Activated T-cell treated with anti-CD3 and anti-CD28 coated beads, Interleukin-2, amount 50 U/mL, for 24 hours (primary cell): Measurements from ENCODE around the gene VTI1A.

Experiments
- DNase-seq: peaks from one replicate; pipeline ENCODE4 v3.0.0-alpha.2; 2020
- H3K27ac Mint-ChIP-seq: 2 replicates; pipeline ENCODE4 v1.8.0; 2020; ENCODE audit warnings: mild to moderate bottlenecking, mixed read lengths
- H3K27me3 Mint-ChIP-seq: 2 replicates; pipeline ENCODE4 v1.8.0; 2020; ENCODE audit warnings: mixed read lengths
- H3K36me3 Mint-ChIP-seq: 2 replicates; pipeline ENCODE4 v1.8.0; 2020; ENCODE audit warnings: low read depth, mixed read lengths
- H3K4me1 Mint-ChIP-seq: 2 replicates; pipeline ENCODE4 v1.8.0; 2020; ENCODE audit warnings: low read depth, mixed read lengths
- H3K4me3 Mint-ChIP-seq: 2 replicates; pipeline ENCODE4 v1.8.0; 2020; ENCODE audit warnings: mild to moderate bottlenecking, moderate library complexity, mixed read lengths
- H3K9me3 Mint-ChIP-seq: 2 replicates; pipeline ENCODE4 v1.8.0; 2020; ENCODE audit warnings: mixed read lengths

VTI1A gene

GRCh38 chr10:112735041-112735695, 288.2 kb downstream of the VTI1A start:
- DNase-seq = no peak
- H3K4me3 Mint-ChIP-seq = no peak overlapping the region
- H3K27me3 Mint-ChIP-seq = no peaks in the 10 kb centered on the region
- no peak overlapping the region for H3K27ac Mint-ChIP-seq
- no peaks in the 10 kb centered on the region for H3K4me1 Mint-ChIP-seq
- H3K9me3 Mint-ChIP-seq = no peaks in the 10 kb centered on the region
- H3K36me3 Mint-ChIP-seq = peaks cover 34% of the 10 kb centered on the region

GRCh38 chr10:112738606-112739591, 291.9 kb downstream of the VTI1A start:
- no peaks in the 10 kb centered on the region for H3K4me1 Mint-ChIP-seq
- no peak for DNase-seq
- no peak overlapping the region for H3K4me3 Mint-ChIP-seq
- peaks cover 40% of the 10 kb centered on the region for H3K36me3 Mint-ChIP-seq
- H3K9me3 Mint-ChIP-seq = no peaks in the 10 kb centered on the region
- no peak overlapping the region for H3K27ac Mint-ChIP-seq
- H3K27me3 Mint-ChIP-seq = no peaks in the 10 kb centered on the region

GRCh38 chr10:112739592-112740353, 292.8 kb downstream of the VTI1A start:
- H3K36me3 Mint-ChIP-seq = peaks cover 42% of the 10 kb centered on the region
- H3K27ac Mint-ChIP-seq = no peak overlapping the region
- no peaks in the 10 kb centered on the region for H3K27me3 Mint-ChIP-seq
- H3K4me1 Mint-ChIP-seq = no peaks in the 10 kb centered on the region
- H3K9me3 Mint-ChIP-seq = no peaks in the 10 kb centered on the region
- H3K4me3 Mint-ChIP-seq = no peak overlapping the region
- no peak for DNase-seq

- no peaks in the 10 kb centered on the region for H3K9me3 Mint-ChIP-seq
- no peak for DNase-seq
- H3K36me3 Mint-ChIP-seq = peaks cover 43% of the 10 kb centered on the region
- H3K4me3 Mint-ChIP-seq = no peak overlapping the region
- H3K27ac Mint-ChIP-seq = no peak overlapping the region
- no peaks in the 10 kb centered on the region for H3K27me3 Mint-ChIP-seq
- no peaks in the 10 kb centered on the region for H3K4me1 Mint-ChIP-seq
Observed at GRCh38 chr10:112741830-112742402, 294.9 kb downstream of the VTI1A start.

- Mint-ChIP-seq H3K27ac (no peak overlapping the region), H3K27me3 (no peaks in the 10 kb centered on the region), H3K36me3 (peaks cover 24% of the 10 kb centered on the region)
Observed at GRCh38 chr10:112744181-112745096, 297.4 kb downstream of the VTI1A start.

GRCh38 chr10:112746329-112746728, 299.3 kb downstream of the VTI1A start:
- Mint-ChIP-seq H3K27me3 (no peaks in the 10 kb centered on the region), H3K4me3 (no peak overlapping the region), H3K4me1 (no peaks in the 10 kb centered on the region), H3K27ac (no peak overlapping the region), H3K36me3 (peaks cover 14% of the 10 kb centered on the region), H3K9me3 (no peaks in the 10 kb centered on the region)
- DNase-seq = no peak

More at GRCh38 chr10:112744181-112745096, 297.4 kb downstream of the VTI1A start:
- Mint-ChIP-seq H3K4me1 (no peaks in the 10 kb centered on the region), H3K9me3 (no peaks in the 10 kb centered on the region), H3K4me3 (no peak overlapping the region)
- no peak for DNase-seq

- H3K9me3 Mint-ChIP-seq = no peaks in the 10 kb centered on the region
- no peaks in the 10 kb centered on the region for H3K27me3 Mint-ChIP-seq
- H3K36me3 Mint-ChIP-seq = peaks cover 16% of the 10 kb centered on the region
- DNase-seq = no peak
- H3K4me1 Mint-ChIP-seq = no peaks in the 10 kb centered on the region
- no peak overlapping the region for H3K4me3 Mint-ChIP-seq
- H3K27ac Mint-ChIP-seq = no peak overlapping the region
Observed at GRCh38 chr10:112750427-112751167, 303.6 kb downstream of the VTI1A start.

- H3K27me3 Mint-ChIP-seq = no peaks in the 10 kb centered on the region
- no peak overlapping the region for H3K27ac Mint-ChIP-seq
- H3K9me3 Mint-ChIP-seq = no peaks in the 10 kb centered on the region
- no peak for DNase-seq
- H3K4me3 Mint-ChIP-seq = no peak overlapping the region
- peaks cover 16% of the 10 kb centered on the region for H3K36me3 Mint-ChIP-seq
- H3K4me1 Mint-ChIP-seq = no peaks in the 10 kb centered on the region
Observed at GRCh38 chr10:112751651-112752050, 304.6 kb downstream of the VTI1A start.

- H3K4me3 Mint-ChIP-seq = no peak overlapping the region
- no peak overlapping the region for H3K27ac Mint-ChIP-seq
- H3K4me1 Mint-ChIP-seq = no peaks in the 10 kb centered on the region
- no peaks in the 10 kb centered on the region for H3K9me3 Mint-ChIP-seq
- no peak for DNase-seq
- H3K36me3 Mint-ChIP-seq = peaks cover 17% of the 10 kb centered on the region
- H3K27me3 Mint-ChIP-seq = no peaks in the 10 kb centered on the region
Observed at GRCh38 chr10:112752288-112752687, 305.3 kb downstream of the VTI1A start.

- Mint-ChIP-seq H3K36me3 (peaks cover 24% of the 10 kb centered on the region), H3K4me3 (no peak overlapping the region), H3K27ac (peak overlapping the region; percentile 32), H3K27me3 (no peaks in the 10 kb centered on the region), H3K9me3 (no peaks in the 10 kb centered on the region), H3K4me1 (no peaks in the 10 kb centered on the region)
- DNase-seq = no peak
Observed at GRCh38 chr10:112753961-112754411, 307.0 kb downstream of the VTI1A start.

- no peak for DNase-seq
- H3K27ac Mint-ChIP-seq = no peak overlapping the region
- peaks cover 24% of the 10 kb centered on the region for H3K36me3 Mint-ChIP-seq
- H3K9me3 Mint-ChIP-seq = no peaks in the 10 kb centered on the region
- H3K4me1 Mint-ChIP-seq = no peaks in the 10 kb centered on the region
- H3K4me3 Mint-ChIP-seq = no peak overlapping the region
- no peaks in the 10 kb centered on the region for H3K27me3 Mint-ChIP-seq
Observed at GRCh38 chr10:112755446-112756234, 308.6 kb downstream of the VTI1A start.

GRCh38 chr10:112756235-112756527, 309.2 kb downstream of the VTI1A start:
- H3K4me3 Mint-ChIP-seq = no peak overlapping the region

More at GRCh38 chr10:112756235-112756527, 309.2 kb downstream of the VTI1A start:
- DNase-seq = no peak
- no peaks in the 10 kb centered on the region for H3K4me1 Mint-ChIP-seq
- H3K36me3 Mint-ChIP-seq = peaks cover 24% of the 10 kb centered on the region
- no peak overlapping the region for H3K27ac Mint-ChIP-seq
- H3K27me3 Mint-ChIP-seq = no peaks in the 10 kb centered on the region
- H3K9me3 Mint-ChIP-seq = no peaks in the 10 kb centered on the region
